NOMO-1 (cell line): ENCODE measurements around the gene STX1B.
"Not testable (repeated sequence)": the region's sequence is repeated elsewhere in the genome, so short reads cannot be mapped to it uniquely, and the experiment has no call there.

ENCODE experiments used
- DNase-seq, 2 experiments: peaks; one replicate each; lab custom pipeline; 2025; ENCODE audit not compliant: unreplicated experiment in 2 of 2; lab: John Stamatoyannopoulos, UW

Gene STX1B

GRCh38 chr16:31010585-31011325, at the start of gene STX1B:
TSS of gene STX1B (minus strand) at chr16:31010638. CDS start at chr16:31010396, 242 bp downstream.
- no peak for DNase-seq

- no peak for DNase-seq
Observed at GRCh38 chr16:31055613-31056012, 45.2 kb upstream of the STX1B start.

GRCh38 chr16:31052114-31052513, 41.7 kb upstream of the STX1B start:
- peak; percentile 6 to 18 for DNase-seq

GRCh38 chr16:31050280-31051030, 40.0 kb upstream of the STX1B start:
- DNase-seq, result no peak

- no peak for DNase-seq
Observed at GRCh38 chr16:31043898-31044481, 33.6 kb upstream of the STX1B start.

- no peak for DNase-seq
Observed at GRCh38 chr16:31043352-31043751, 32.9 kb upstream of the STX1B start.

- no peak for DNase-seq
Observed at GRCh38 chr16:31042866-31043265, 32.4 kb upstream of the STX1B start.

- no peak for DNase-seq
Observed at GRCh38 chr16:31038993-31039392, 28.6 kb upstream of the STX1B start.

- DNase-seq, result no peak
Observed at GRCh38 chr16:31036691-31037090, 26.3 kb upstream of the STX1B start.

GRCh38 chr16:31033709-31034492, 23.5 kb upstream of the STX1B start:
- peak; percentile 45 to 74 for DNase-seq

GRCh38 chr16:31032736-31033708, 22.6 kb upstream of the STX1B start, which contains the start of gene STX4:
TSS of gene STX4 (plus strand) at chr16:31033558. CDS start at chr16:31033806, 248 bp downstream.
- DNase-seq, result peak; percentile 95 to 96

GRCh38 chr16:31031276-31031675, 20.8 kb upstream of the STX1B start:
- no peak for DNase-seq

GRCh38 chr16:31029272-31029671, 18.8 kb upstream of the STX1B start:
- no peak for DNase-seq

GRCh38 chr16:31025339-31025738, 14.9 kb upstream of the STX1B start:
- no peak for DNase-seq

- no peak for DNase-seq
Observed at GRCh38 chr16:31023627-31024226, 13.3 kb upstream of the STX1B start.

- DNase-seq, result no peak
Observed at GRCh38 chr16:31023252-31023602, 12.8 kb upstream of the STX1B start.

GRCh38 chr16:31022544-31023251, 12.3 kb upstream of the STX1B start:
- DNase-seq, result no peak

GRCh38 chr16:31020536-31020935, 10.1 kb upstream of the STX1B start:
- DNase-seq, result no peak

- DNase-seq, result not testable (repeated sequence)
Observed at GRCh38 chr16:31017756-31018155, 7.3 kb upstream of the STX1B start.
